ENCODE data around the gene PCDH9. TPM values are rescaled to one million over a fixed set of nuclear protein-coding genes. Genes with fewer than 3 reads are reported as not detected.

PCDH9 gene
- total RNA-seq, 1 donor from 2014 or later, result 10.4 TPM

DNA sequence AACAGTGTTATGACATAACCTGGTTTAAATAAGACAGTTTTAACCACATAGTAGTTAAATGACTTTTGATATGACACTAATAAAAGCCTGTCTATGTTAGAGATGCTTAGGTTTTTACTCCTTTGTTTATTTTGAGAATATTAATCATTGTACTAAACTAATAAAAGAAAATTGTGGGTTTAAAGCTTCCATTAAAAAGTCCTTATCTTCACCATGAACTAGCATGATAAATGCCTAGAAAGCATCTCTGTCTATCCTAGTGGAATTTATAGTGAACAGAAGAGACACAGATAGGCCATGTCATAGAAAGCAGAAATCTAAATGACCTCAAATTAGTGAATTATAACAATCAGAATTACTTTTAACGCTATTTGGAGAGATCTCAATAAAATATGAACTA is 255.2 kb downstream of the PCDH9 start:
- no peak overlapping the region for H3K4me3 Mint-ChIP-seq (ENCODE audit: unreplicated experiment)
- H3K9me3 Mint-ChIP-seq (ENCODE audit: unreplicated experiment), result no peaks in the 10 kb centered on the region
- no peaks in the 10 kb centered on the region for H3K4me1 ChIP-seq (ENCODE audit: insufficient read depth, low read length)
- H3K36me3 Mint-ChIP-seq (ENCODE audit: low read depth, unreplicated experiment), result no peaks in the 10 kb centered on the region
- H3K9ac ChIP-seq (ENCODE audit: low read length), result no peak overlapping the region
- no peak overlapping the region for H3K27ac Mint-ChIP-seq (ENCODE audit: unreplicated experiment)
- H3K27ac ChIP-seq (ENCODE audit: low read depth, low read length), result no peak overlapping the region
- H3K4me1 Mint-ChIP-seq (ENCODE audit: low read depth, unreplicated experiment), result peaks cover 11% of the 10 kb centered on the region
- no peaks in the 10 kb centered on the region for H3K36me3 ChIP-seq (ENCODE audit: insufficient read depth, low read length)
- H3K27me3 ChIP-seq (ENCODE audit: insufficient read depth, low read length), result no peaks in the 10 kb centered on the region
- DNase-seq (ENCODE audit: low read depth), result no peak
- H3K4me3 ChIP-seq (ENCODE audit: insufficient read depth, low read depth, low read length), result no peak overlapping the region
- H3K79me2 ChIP-seq (ENCODE audit: insufficient read depth, low read length), result no peaks in the 10 kb centered on the region
- TF ChIP-seq, protein P1, sequence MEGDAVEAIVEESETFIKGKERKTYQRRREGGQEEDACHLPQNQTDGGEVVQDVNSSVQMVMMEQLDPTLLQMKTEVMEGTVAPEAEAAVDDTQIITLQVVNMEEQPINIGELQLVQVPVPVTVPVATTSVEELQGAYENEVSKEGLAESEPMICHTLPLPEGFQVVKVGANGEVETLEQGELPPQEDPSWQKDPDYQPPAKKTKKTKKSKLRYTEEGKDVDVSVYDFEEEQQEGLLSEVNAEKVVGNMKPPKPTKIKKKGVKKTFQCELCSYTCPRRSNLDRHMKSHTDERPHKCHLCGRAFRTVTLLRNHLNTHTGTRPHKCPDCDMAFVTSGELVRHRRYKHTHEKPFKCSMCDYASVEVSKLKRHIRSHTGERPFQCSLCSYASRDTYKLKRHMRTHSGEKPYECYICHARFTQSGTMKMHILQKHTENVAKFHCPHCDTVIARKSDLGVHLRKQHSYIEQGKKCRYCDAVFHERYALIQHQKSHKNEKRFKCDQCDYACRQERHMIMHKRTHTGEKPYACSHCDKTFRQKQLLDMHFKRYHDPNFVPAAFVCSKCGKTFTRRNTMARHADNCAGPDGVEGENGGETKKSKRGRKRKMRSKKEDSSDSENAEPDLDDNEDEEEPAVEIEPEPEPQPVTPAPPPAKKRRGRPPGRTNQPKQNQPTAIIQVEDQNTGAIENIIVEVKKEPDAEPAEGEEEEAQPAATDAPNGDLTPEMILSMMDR (IDR thresholded peaks at IDR 0.05; ENCODE audit: insufficient read depth, low read depth, low read length), result no peak
- no peak for TF ChIP-seq EZH2 (IDR thresholded peaks at IDR 0.05; ENCODE audit: insufficient read depth, low read length)
- FAIRE-seq, result no peak
- no peaks in the 10 kb centered on the region for H4K20me1 ChIP-seq (ENCODE audit: insufficient read depth, low read length)
- H2AFZ ChIP-seq (ENCODE audit: low read depth, low read length), result no peak overlapping the region
- H3K27me3 Mint-ChIP-seq (ENCODE audit: low read depth, unreplicated experiment), result no peaks in the 10 kb centered on the region
- no peak overlapping the region for H3K4me2 ChIP-seq (ENCODE audit: low read length)
- no peaks in the 10 kb centered on the region for H3K9me3 ChIP-seq (ENCODE audit: insufficient read depth, low read depth, low read length)

DNA sequence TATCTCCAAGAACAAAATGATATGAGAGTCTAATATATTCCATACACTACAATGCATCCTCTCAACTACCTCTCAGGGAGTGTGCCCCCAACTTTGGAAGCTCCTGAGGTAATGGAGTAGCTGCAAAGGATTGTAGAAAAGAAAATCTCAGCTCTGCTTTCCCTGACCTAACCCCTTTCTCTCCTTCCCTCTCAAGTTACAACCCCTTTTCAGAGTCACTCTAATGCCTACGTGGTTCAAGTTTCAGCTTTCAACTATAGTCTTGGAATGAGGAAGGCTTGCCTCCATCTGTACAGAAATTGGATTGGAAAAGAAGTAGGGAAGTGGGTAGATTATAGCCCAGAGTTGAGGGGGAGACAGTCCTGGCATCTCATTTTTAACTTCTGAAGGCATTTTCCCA is 256.0 kb downstream of the PCDH9 start:
- Histone ChIP-seq H3K9me3 (ENCODE audit: insufficient read depth, low read depth, low read length) (no peaks in the 10 kb centered on the region), H3K36me3 (ENCODE audit: insufficient read depth, low read length) (no peaks in the 10 kb centered on the region), H3K27me3 (ENCODE audit: insufficient read depth, low read length) (no peaks in the 10 kb centered on the region), H3K4me2 (ENCODE audit: low read length) (no peak overlapping the region), H2AFZ (ENCODE audit: low read depth, low read length) (no peak overlapping the region), H3K27ac (ENCODE audit: low read depth, low read length) (no peak overlapping the region), H3K4me1 (ENCODE audit: insufficient read depth, low read length) (no peaks in the 10 kb centered on the region), H3K4me3 (ENCODE audit: insufficient read depth, low read depth, low read length) (no peak overlapping the region), H3K9ac (ENCODE audit: low read length) (no peak overlapping the region), H4K20me1 (ENCODE audit: insufficient read depth, low read length) (no peaks in the 10 kb centered on the region), H3K79me2 (ENCODE audit: insufficient read depth, low read length) (no peaks in the 10 kb centered on the region)
- no peak overlapping the region for H3K27ac Mint-ChIP-seq (ENCODE audit: unreplicated experiment)
- no peaks in the 10 kb centered on the region for H3K27me3 Mint-ChIP-seq (ENCODE audit: low read depth, unreplicated experiment)
- no peak overlapping the region for H3K4me3 Mint-ChIP-seq (ENCODE audit: unreplicated experiment)
- DNase-seq (ENCODE audit: low read depth), result no peak
- peaks cover 11% of the 10 kb centered on the region for H3K4me1 Mint-ChIP-seq (ENCODE audit: low read depth, unreplicated experiment)
- no peaks in the 10 kb centered on the region for H3K36me3 Mint-ChIP-seq (ENCODE audit: low read depth, unreplicated experiment)
- no peaks in the 10 kb centered on the region for H3K9me3 Mint-ChIP-seq (ENCODE audit: unreplicated experiment)
- TF ChIP-seq EZH2 (IDR thresholded peaks at IDR 0.05; ENCODE audit: insufficient read depth, low read length), result no peak
- TF ChIP-seq, protein P1 (IDR thresholded peaks at IDR 0.05; ENCODE audit: insufficient read depth, low read depth, low read length), result no peak
- no peak for FAIRE-seq

DNA sequence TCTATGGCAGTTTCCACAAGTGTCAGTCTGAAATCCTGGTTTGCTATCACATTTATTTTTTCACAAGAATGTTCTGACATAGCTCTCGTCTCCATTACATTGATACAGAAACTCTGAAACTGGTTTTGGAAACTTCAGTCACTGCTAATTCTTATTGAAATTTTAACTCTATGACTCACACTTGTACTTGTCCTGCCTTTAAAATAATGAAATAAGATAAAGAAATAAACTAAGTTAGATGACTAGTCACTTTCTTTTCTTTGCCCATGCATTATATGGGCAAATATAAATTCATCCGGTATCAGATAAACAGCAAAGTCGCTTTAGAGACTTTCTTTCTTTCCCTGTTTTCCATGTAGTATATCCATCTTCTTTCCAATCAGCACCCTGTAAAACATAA is 257.5 kb downstream of the PCDH9 start:
- TF ChIP-seq, protein P1 (IDR thresholded peaks at IDR 0.05; ENCODE audit: insufficient read depth, low read depth, low read length), result no peak
- TF ChIP-seq EZH2 (IDR thresholded peaks at IDR 0.05; ENCODE audit: insufficient read depth, low read length), result no peak
- no peak overlapping the region for H2AFZ ChIP-seq (ENCODE audit: low read depth, low read length)
- no peaks in the 10 kb centered on the region for H3K36me3 ChIP-seq (ENCODE audit: insufficient read depth, low read length)
- no peaks in the 10 kb centered on the region for H3K36me3 Mint-ChIP-seq (ENCODE audit: low read depth, unreplicated experiment)
- no peaks in the 10 kb centered on the region for H3K9me3 Mint-ChIP-seq (ENCODE audit: unreplicated experiment)
- no peak overlapping the region for H3K27ac Mint-ChIP-seq (ENCODE audit: unreplicated experiment)
- no peaks in the 10 kb centered on the region for H4K20me1 ChIP-seq (ENCODE audit: insufficient read depth, low read length)
- H3K27me3 ChIP-seq (ENCODE audit: insufficient read depth, low read length), result no peaks in the 10 kb centered on the region
- H3K9me3 ChIP-seq (ENCODE audit: insufficient read depth, low read depth, low read length), result no peaks in the 10 kb centered on the region
- H3K4me1 ChIP-seq (ENCODE audit: insufficient read depth, low read length), result no peaks in the 10 kb centered on the region
- no peak overlapping the region for H3K4me3 Mint-ChIP-seq (ENCODE audit: unreplicated experiment)
- H3K27me3 Mint-ChIP-seq (ENCODE audit: low read depth, unreplicated experiment), result no peaks in the 10 kb centered on the region
- no peak overlapping the region for H3K4me3 ChIP-seq (ENCODE audit: insufficient read depth, low read depth, low read length)
- H3K4me2 ChIP-seq (ENCODE audit: low read length), result no peak overlapping the region
- peaks cover 11% of the 10 kb centered on the region for H3K4me1 Mint-ChIP-seq (ENCODE audit: low read depth, unreplicated experiment)
- FAIRE-seq (no peak), DNase-seq (ENCODE audit: low read depth) (peak; percentile 37)
- H3K9ac ChIP-seq (ENCODE audit: low read length), result no peak overlapping the region
- no peak overlapping the region for H3K27ac ChIP-seq (ENCODE audit: low read depth, low read length)
- no peaks in the 10 kb centered on the region for H3K79me2 ChIP-seq (ENCODE audit: insufficient read depth, low read length)

Data from astrocyte (in vitro differentiated cells and primary cell).